Stomach (tissue), 9 donors: ENCODE data around the gene GADD45G. TPM values are rescaled to one million over a fixed set of nuclear protein-coding genes. Genes with fewer than 3 reads are reported as not detected.
A peak's percentile ranks its signal among the peaks of the same experiment; 100 is the strongest.

Experiments
- DNase-seq, 2 donors: peaks; one replicate each; pipeline versions ENCODE4 v3.0.0 to v3.0.0-alpha.2; 2013 to 2019
- H3K27ac ChIP-seq, 5 donors: fragments of 200-600 bp in 4 of 5; sonication (generic) in 4 of 5; one replicate each; pipeline ENCODE4 v1.5.1; 2013 to 2019; ENCODE audit warnings: mild to moderate bottlenecking in 1 of 5, moderate library complexity in 1 of 5
- H3K27me3 ChIP-seq, 3 donors: fragments of 200-600 bp; sonication (generic); one replicate each; pipeline ENCODE4 v1.5.1; 2017 to 2019; ENCODE audit warnings: mixed run types in 1 of 3
- H3K36me3 ChIP-seq, 4 donors: fragments of 200-600 bp; sonication (generic); 1 replicate in 3 of 4; 2 replicates in 1 of 4; pipeline ENCODE4 v1.5.1; 2016 to 2019
- H3K4me1 ChIP-seq, 4 donors: fragments of 200-600 bp; sonication (generic); one replicate each; pipeline ENCODE4 v1.5.1; 2016 to 2019
- H3K4me3 ChIP-seq, 4 donors: fragments of 200-600 bp; sonication (generic) in 3 of 4; one replicate each; pipeline ENCODE4 v1.5.1; 2016 to 2019; ENCODE audit warnings: mild to moderate bottlenecking in 1 of 4
- H3K9me3 ChIP-seq, 4 donors: fragments of 200-600 bp; sonication (generic); one replicate each; pipeline ENCODE4 v1.5.1; 2016 to 2019
- CTCF ChIP-seq, 7 experiments: fragments of 450-650 bp in 4 of 7; fragments of 200-600 bp in 3 of 7; sonication (generic) in 3 of 7; IDR thresholded peaks; one replicate each; pipeline ENCODE4 v1.5.1; 2016 to 2019; ENCODE audit warnings: antibody characterized with exemption in 7 of 7, control low read depth in 2 of 7, mild to moderate bottlenecking in 1 of 7
- EP300 ChIP-seq: sonication (generic); formaldehyde crosslinking; IDR thresholded peaks from one replicate; pipeline ENCODE4 v1.6.1; 2017; ENCODE audit warnings: antibody characterized with exemption
- POLR2A ChIP-seq, 4 donors: fragments of 450-650 bp; IDR thresholded peaks; one replicate each; pipeline ENCODE4 v1.6.1; 2016; ENCODE audit warnings: antibody characterized with exemption in 4 of 4, control low read depth in 2 of 4, mild to moderate bottlenecking in 1 of 4, moderate library complexity in 1 of 4
- POLR2AphosphoS5 ChIP-seq, 3 donors: sonication (generic); formaldehyde crosslinking; IDR thresholded peaks; one replicate each; pipeline ENCODE4 v1.6.1; 2016; ENCODE audit warnings: antibody characterized with exemption in 3 of 3
- WGBS, 5 donors: extraction: QIAGEN DNeasy Blood & Tissue Kit in 3 of 5; methylation state at CpG; one replicate each; pipeline versions ENCODE4 v1.1.5 to v1.1.7; 2013 to 2018; 5-methylcytosine and 5-hydroxymethylcytosine counted together
- intact Hi-C: fragments of 100-400 bp; cut with DNase I; formaldehyde crosslinking; loops from one replicate; pipeline ENCODE4 v1.15.1; 2023; ENCODE audit warnings: low total_unique reads
- polyA plus RNA-seq, 3 donors: library from polyadenylated mRNA; stranded (reverse); fragments of 200-250 nt; gene quantifications; one replicate each; pipeline ENCODE4 v1.2.3, GENCODE V29; 2013
- total RNA-seq, 5 donors: library from RNA; depleted of rRNA; stranded (reverse); fragments of >200 nt; gene quantifications; one replicate each; pipeline versions ENCODE4 v1.1.0 to v1.2.3, GENCODE V29; 2014 to 2016
- donor health status: healthy with polysubstance abuse.
- donor health status: Bipolar disorder and iron deficiency.
- donor health status: healthy.

GADD45G gene
- total and polyA plus RNA-seq, 8 donors = 6.8 to 121 (median 95.9) TPM

- WGBS, 5 donors = 82 to 86% (median 85%) methylated on average over 12 to 15 of the region's 15 CpGs
- H3K36me3 ChIP-seq = no peaks in the 10 kb centered on the region
- no peak overlapping the region for H3K27ac ChIP-seq
- DNase-seq = no peak
- H3K9me3 ChIP-seq = no peaks in the 10 kb centered on the region
- TF ChIP-seq POLR2AphosphoS5 (IDR thresholded peaks at IDR 0.05) = no peak
- TF ChIP-seq POLR2A (IDR thresholded peaks at IDR 0.05) = no peak
- TF ChIP-seq EP300 = no peak
- no peak for TF ChIP-seq CTCF (IDR thresholded peaks at IDR 0.05)
- H3K4me1 ChIP-seq = peaks cover 0 to 10% (median 4%) of the 10 kb centered on the region in 4 donors
- intact Hi-C loops = no loop called here
- H3K27me3 ChIP-seq = no peaks in the 10 kb centered on the region
- H3K4me3 ChIP-seq = no peak overlapping the region
These were observed 13.3 kb upstream of the GADD45G start for GRCh38 chr9:89591274-89592212.

DNA sequence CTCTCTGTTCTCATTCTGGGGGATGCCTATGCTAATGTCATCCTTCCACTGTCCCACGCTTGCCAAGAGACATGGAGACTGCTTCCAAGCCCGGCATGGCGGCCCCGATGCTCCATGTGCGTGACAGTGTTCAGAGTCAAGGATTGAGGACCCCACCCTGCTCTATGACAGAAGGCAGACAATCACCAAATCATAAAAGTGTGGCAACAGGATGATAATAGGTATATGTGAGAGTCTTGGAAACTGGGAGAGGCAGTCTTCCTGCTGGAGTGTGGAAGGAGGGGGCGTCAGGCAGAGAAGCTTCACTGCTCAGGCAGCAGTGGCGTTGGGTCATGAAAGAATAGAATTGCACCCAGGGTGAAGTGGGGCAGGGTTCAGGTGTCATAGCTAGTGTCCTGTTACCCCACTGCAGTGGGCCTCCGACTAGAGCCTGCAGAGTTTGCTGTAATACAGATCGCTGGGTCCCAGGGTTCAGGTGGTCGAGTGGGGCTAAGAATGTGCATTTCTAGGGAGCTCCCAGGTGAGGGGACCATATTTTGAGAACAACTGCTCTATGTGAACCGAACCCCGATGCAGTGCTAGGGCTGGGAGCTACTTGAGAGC lies 12.5 kb upstream of the GADD45G start:
- Histone ChIP-seq H3K27me3 (no peaks in the 10 kb centered on the region), H3K4me1 (peaks cover 0 to 10% (median 4%) of the 10 kb centered on the region in 4 donors), H3K36me3 (no peaks in the 10 kb centered on the region), H3K9me3 (no peaks in the 10 kb centered on the region), H3K27ac (no peak overlapping the region), H3K4me3 (no peak overlapping the region)
- intact Hi-C loops = no loop called here
- TF ChIP-seq POLR2A (IDR thresholded peaks at IDR 0.05) = no peak
- TF ChIP-seq EP300 = no peak
- DNase-seq = no peak
- 92 to 96% (median 95%) methylated on average over 12 of the region's 12 CpGs for WGBS, 5 donors

GRCh38 chr9:89592963-89593726 lies 11.7 kb upstream of the GADD45G start:
- Histone ChIP-seq H3K36me3 (no peaks in the 10 kb centered on the region), H3K9me3 (no peaks in the 10 kb centered on the region), H3K27ac (no peak overlapping the region), H3K4me1 (peaks cover 0 to 10% (median 4%) of the 10 kb centered on the region in 4 donors), H3K4me3 (no peak overlapping the region), H3K27me3 (no peaks in the 10 kb centered on the region)
- intact Hi-C loops = no loop called here
- 47 to 56% (median 55%) methylated on average over 10 to 13 of the region's 13 CpGs for WGBS, 5 donors
- no peak for TF ChIP-seq POLR2AphosphoS5 (IDR thresholded peaks at IDR 0.05)
- DNase-seq = peak in 1 of 2 donors; percentile 46

GRCh38 chr9:89593727-89594427 lies 10.9 kb upstream of the GADD45G start:
- no peaks in the 10 kb centered on the region for H3K27me3 ChIP-seq
- intact Hi-C loops = no loop called here
- H3K4me1 ChIP-seq = peaks cover 0 to 10% (median 4%) of the 10 kb centered on the region in 4 donors
- H3K4me3 ChIP-seq = no peak overlapping the region
- no peak overlapping the region for H3K27ac ChIP-seq
- no peaks in the 10 kb centered on the region for H3K9me3 ChIP-seq
- no peaks in the 10 kb centered on the region for H3K36me3 ChIP-seq
- TF ChIP-seq POLR2A (IDR thresholded peaks at IDR 0.05) (no peak), CTCF (IDR thresholded peaks at IDR 0.05) (peak in 5 of 7 experiments; percentile 37 to 64 (median 57))
- WGBS, 5 donors = 36 to 67% (median 41%) methylated on average over 5 to 14 of the region's 14 CpGs
- DNase-seq = peak; percentile 72 to 77
